OCI-LY7 (cell line): Measurements from ENCODE around the gene GMDS.

Experiments
- EZH2phosphoT487 ChIP-seq: fragments of 200-600 bp; sonication (generic); IDR thresholded peaks from 2 replicates; pipeline ENCODE4 v1.6.1; 2018; ENCODE audit warnings: low read depth, borderline replicate concordance, mild to moderate bottlenecking, mixed run types, antibody characterized with exemption, low read length, moderate library complexity, mixed read lengths
- TF ChIP-seq, protein P1 (sequence below): fragments of 200-600 bp; sonication (generic); conservative IDR thresholded peaks from 2 replicates; pipeline ENCODE4 v1.5.1; 2014; ENCODE audit warnings: mild to moderate bottlenecking, antibody characterized with exemption, low read length, moderate library complexity, mixed read lengths

DNA sequence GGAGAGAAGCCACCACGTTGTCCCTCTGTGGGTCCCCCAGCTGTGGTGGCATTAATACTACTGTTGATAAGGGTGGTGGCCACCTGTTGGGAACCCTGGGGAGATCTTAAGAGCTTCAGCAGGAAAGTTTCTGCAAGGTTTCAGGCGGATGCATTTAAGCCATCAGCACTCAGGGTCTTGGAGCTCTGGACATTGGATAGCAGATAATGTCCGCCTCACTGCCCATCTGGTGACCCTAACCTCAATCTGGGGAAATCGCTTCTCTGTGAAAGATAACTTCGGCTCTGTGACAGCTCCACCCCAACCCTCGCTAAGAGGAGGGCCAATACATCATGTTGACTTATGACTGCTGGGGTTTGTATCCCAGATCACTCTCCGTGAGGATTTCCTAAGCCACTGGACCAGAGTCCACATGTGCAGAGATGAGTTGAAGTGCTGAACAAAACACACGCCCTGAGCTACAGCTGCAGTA is 542.8 kb downstream of the GMDS start:
- TF ChIP-seq, protein P1, sequence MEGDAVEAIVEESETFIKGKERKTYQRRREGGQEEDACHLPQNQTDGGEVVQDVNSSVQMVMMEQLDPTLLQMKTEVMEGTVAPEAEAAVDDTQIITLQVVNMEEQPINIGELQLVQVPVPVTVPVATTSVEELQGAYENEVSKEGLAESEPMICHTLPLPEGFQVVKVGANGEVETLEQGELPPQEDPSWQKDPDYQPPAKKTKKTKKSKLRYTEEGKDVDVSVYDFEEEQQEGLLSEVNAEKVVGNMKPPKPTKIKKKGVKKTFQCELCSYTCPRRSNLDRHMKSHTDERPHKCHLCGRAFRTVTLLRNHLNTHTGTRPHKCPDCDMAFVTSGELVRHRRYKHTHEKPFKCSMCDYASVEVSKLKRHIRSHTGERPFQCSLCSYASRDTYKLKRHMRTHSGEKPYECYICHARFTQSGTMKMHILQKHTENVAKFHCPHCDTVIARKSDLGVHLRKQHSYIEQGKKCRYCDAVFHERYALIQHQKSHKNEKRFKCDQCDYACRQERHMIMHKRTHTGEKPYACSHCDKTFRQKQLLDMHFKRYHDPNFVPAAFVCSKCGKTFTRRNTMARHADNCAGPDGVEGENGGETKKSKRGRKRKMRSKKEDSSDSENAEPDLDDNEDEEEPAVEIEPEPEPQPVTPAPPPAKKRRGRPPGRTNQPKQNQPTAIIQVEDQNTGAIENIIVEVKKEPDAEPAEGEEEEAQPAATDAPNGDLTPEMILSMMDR: no peak
- TF ChIP-seq EZH2phosphoT487: no peak
